HEK293 (cell line): Measurements from ENCODE around the gene ADAM33.

Experiments
- PRDM10 ChIP-seq: fragments of 450-650 bp; formaldehyde crosslinking; IDR thresholded peaks from 2 replicates; pipeline ENCODE4 v1.5.1; 2016; ENCODE audit warnings: missing biosample characterization, missing genetic modification characterization
- YY1 ChIP-seq: fragments of 450-650 bp; formaldehyde crosslinking; IDR thresholded peaks from 2 replicates; pipeline ENCODE4 v1.5.1; 2018; ENCODE audit warnings: missing biosample characterization, missing genetic modification characterization
- ZBTB7A ChIP-seq: fragments of 450-650 bp; formaldehyde crosslinking; IDR thresholded peaks from 2 replicates; pipeline ENCODE4 v1.5.1; 2016; ENCODE audit warnings: low read depth, missing biosample characterization, missing genetic modification characterization
- ZNF121 ChIP-seq: fragments of 450-650 bp; formaldehyde crosslinking; IDR thresholded peaks from 2 replicates; pipeline ENCODE4 v1.5.1; 2016; ENCODE audit warnings: missing biosample characterization, missing genetic modification characterization
- ZNF350 ChIP-seq: fragments of 450-650 bp; formaldehyde crosslinking; IDR thresholded peaks from 2 replicates; pipeline ENCODE4 v1.5.0; 2017; ENCODE audit warnings: missing biosample characterization, mild to moderate bottlenecking, missing genetic modification characterization
- ZNF558 ChIP-seq: fragments of 450-650 bp; formaldehyde crosslinking; IDR thresholded peaks from 2 replicates; pipeline ENCODE4 v1.5.1; 2016; ENCODE audit warnings: missing biosample characterization, missing genetic modification characterization
- ZSCAN23 ChIP-seq: fragments of 450-650 bp; formaldehyde crosslinking; IDR thresholded peaks from 2 replicates; pipeline ENCODE4 v1.5.1; 2016; ENCODE audit warnings: missing biosample characterization, missing genetic modification characterization
- TF ChIP-seq, protein P1 (sequence below): fragments of 450-650 bp; formaldehyde crosslinking; IDR thresholded peaks from 2 replicates; pipeline ENCODE4 v1.5.1; 2016; ENCODE audit warnings: missing biosample characterization, missing genetic modification characterization
- TF ChIP-seq, protein P2 (sequence below): fragments of 450-650 bp; formaldehyde crosslinking; IDR thresholded peaks from 2 replicates; pipeline ENCODE4 v1.5.1; 2016; ENCODE audit warnings: missing biosample characterization, missing genetic modification characterization
- TF ChIP-seq, protein P3 (sequence below): fragments of 450-650 bp; formaldehyde crosslinking; IDR thresholded peaks from 2 replicates; pipeline ENCODE4 v1.5.1; 2016; ENCODE audit warnings: missing biosample characterization, missing genetic modification characterization, low read depth

- TF ChIP-seq PRDM10 (tag by site-specific recombination) = no peak
- TF ChIP-seq ZBTB7A (tag by site-specific recombination) = no peak
- TF ChIP-seq, protein P1, sequence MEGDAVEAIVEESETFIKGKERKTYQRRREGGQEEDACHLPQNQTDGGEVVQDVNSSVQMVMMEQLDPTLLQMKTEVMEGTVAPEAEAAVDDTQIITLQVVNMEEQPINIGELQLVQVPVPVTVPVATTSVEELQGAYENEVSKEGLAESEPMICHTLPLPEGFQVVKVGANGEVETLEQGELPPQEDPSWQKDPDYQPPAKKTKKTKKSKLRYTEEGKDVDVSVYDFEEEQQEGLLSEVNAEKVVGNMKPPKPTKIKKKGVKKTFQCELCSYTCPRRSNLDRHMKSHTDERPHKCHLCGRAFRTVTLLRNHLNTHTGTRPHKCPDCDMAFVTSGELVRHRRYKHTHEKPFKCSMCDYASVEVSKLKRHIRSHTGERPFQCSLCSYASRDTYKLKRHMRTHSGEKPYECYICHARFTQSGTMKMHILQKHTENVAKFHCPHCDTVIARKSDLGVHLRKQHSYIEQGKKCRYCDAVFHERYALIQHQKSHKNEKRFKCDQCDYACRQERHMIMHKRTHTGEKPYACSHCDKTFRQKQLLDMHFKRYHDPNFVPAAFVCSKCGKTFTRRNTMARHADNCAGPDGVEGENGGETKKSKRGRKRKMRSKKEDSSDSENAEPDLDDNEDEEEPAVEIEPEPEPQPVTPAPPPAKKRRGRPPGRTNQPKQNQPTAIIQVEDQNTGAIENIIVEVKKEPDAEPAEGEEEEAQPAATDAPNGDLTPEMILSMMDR (tag by site-specific recombination) = no peak
- TF ChIP-seq, protein P2, sequence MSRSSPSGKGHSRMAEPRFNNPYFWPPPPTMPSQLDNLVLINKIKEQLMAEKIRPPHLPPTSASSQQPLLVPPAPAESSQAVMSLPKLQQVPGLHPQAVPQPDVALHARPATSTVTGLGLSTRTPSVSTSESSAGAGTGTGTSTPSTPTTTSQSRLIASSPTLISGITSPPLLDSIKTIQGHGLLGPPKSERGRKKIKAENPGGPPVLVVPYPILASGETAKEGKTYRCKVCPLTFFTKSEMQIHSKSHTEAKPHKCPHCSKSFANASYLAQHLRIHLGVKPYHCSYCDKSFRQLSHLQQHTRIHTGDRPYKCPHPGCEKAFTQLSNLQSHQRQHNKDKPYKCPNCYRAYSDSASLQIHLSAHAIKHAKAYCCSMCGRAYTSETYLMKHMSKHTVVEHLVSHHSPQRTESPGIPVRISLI = no peak
- TF ChIP-seq YY1 (tag by site-specific recombination) = no peak
- no peak for TF ChIP-seq ZNF350 (tag by site-specific recombination)
- no peak for TF ChIP-seq ZNF121
- TF ChIP-seq, protein P3, sequence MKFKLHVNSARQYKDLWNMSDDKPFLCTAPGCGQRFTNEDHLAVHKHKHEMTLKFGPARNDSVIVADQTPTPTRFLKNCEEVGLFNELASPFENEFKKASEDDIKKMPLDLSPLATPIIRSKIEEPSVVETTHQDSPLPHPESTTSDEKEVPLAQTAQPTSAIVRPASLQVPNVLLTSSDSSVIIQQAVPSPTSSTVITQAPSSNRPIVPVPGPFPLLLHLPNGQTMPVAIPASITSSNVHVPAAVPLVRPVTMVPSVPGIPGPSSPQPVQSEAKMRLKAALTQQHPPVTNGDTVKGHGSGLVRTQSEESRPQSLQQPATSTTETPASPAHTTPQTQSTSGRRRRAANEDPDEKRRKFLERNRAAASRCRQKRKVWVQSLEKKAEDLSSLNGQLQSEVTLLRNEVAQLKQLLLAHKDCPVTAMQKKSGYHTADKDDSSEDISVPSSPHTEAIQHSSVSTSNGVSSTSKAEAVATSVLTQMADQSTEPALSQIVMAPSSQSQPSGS (tag by site-specific recombination) = no peak
- TF ChIP-seq ZNF558 = no peak
- no peak for TF ChIP-seq ZSCAN23
These were observed 10.1 kb upstream of the ADAM33 start for GRCh38 chr20:3691897-3692296.
